Tibial nerve (tissue), 4 donors: ENCODE measurements around the gene HCN2. TPM values are rescaled to one million over a fixed set of nuclear protein-coding genes. Genes with fewer than 3 reads are reported as not detected.

Source experiments
- DNase-seq, 2 donors: peaks; one replicate each; pipeline ENCODE4 v3.0.0-alpha.2; 2019; ENCODE audit warnings: low spot score in 2 of 2
- H3K27ac ChIP-seq, 4 donors: fragments of 200-600 bp; sonication (generic) in 3 of 4; one replicate each; pipeline ENCODE4 v1.5.1; 2017 to 2019; ENCODE audit warnings: mild to moderate bottlenecking in 1 of 4
- H3K27me3 ChIP-seq, 2 donors: fragments of 200-600 bp; sonication (generic) in 1 of 2; one replicate each; pipeline versions ENCODE4 v1.5.1 to v1.6.0; 2017 to 2019
- H3K36me3 ChIP-seq, 3 donors: fragments of 200-600 bp; sonication (generic); one replicate each; pipeline ENCODE4 v1.5.1; 2018 to 2019
- H3K4me1 ChIP-seq, 4 donors: fragments of 200-600 bp; sonication (generic) in 3 of 4; one replicate each; pipeline ENCODE4 v1.5.1; 2017 to 2019
- H3K4me3 ChIP-seq, 4 donors: fragments of 200-600 bp; sonication (generic) in 3 of 4; one replicate each; pipeline ENCODE4 v1.5.1; 2017 to 2019; ENCODE audit warnings: mild to moderate bottlenecking in 1 of 4, moderate library complexity in 1 of 4
- H3K9me3 ChIP-seq, 4 donors: fragments of 200-600 bp; sonication (generic) in 3 of 4; one replicate each; pipeline ENCODE4 v1.5.1; 2017 to 2019
- EP300 ChIP-seq, 2 donors: sonication (generic); formaldehyde crosslinking; IDR thresholded peaks; one replicate each; pipeline ENCODE4 v1.6.1; 2017; ENCODE audit warnings: antibody characterized with exemption in 2 of 2, mild to moderate bottlenecking in 1 of 2
- POLR2A ChIP-seq, 2 donors: fragments of 450-650 bp; IDR thresholded peaks; one replicate each; pipeline ENCODE4 v1.6.1; 2017; ENCODE audit warnings: antibody characterized with exemption in 2 of 2, mild to moderate bottlenecking in 2 of 2, moderate library complexity in 2 of 2
- WGBS, 2 donors: methylation state at CpG; one replicate each; pipeline ENCODE4 v1.1.5; 2018; 5-methylcytosine and 5-hydroxymethylcytosine counted together
- total RNA-seq, 4 donors: library from RNA; depleted of rRNA; stranded (reverse); fragments of >200 nt; gene quantifications; one replicate each; pipeline ENCODE4 v1.1.0, GENCODE V29; 2016
- TF ChIP-seq, protein P1 (sequence below), 5 experiments: fragments of 200-600 bp in 3 of 5; fragments of 450-650 bp in 2 of 5; sonication (generic) in 3 of 5; IDR thresholded peaks; one replicate each; pipeline ENCODE4 v1.5.1; 2016 to 2019; ENCODE audit warnings: antibody characterized with exemption in 5 of 5, mild to moderate bottlenecking in 3 of 5, moderate library complexity in 2 of 5

The HCN2 gene
- total RNA-seq, 4 donors from 2014 or later = 0.59 TPM; not detected in 3

GRCh38 chr19:560121-560520 is 29.6 kb upstream of the HCN2 start:
- Histone ChIP-seq H3K4me3 (no peak overlapping the region), H3K36me3 (no peaks in the 10 kb centered on the region), H3K27me3 (peaks cover 0 to 4% of the 10 kb centered on the region in 2 donors), H3K9me3 (no peaks in the 10 kb centered on the region), H3K4me1 (peaks cover 0 to 9% (median 4%) of the 10 kb centered on the region in 4 donors), H3K27ac (no peak overlapping the region)
- TF ChIP-seq EP300 (IDR thresholded peaks at IDR 0.05) (no peak), POLR2A (IDR thresholded peaks at IDR 0.05) (no peak)
- TF ChIP-seq, protein P1, sequence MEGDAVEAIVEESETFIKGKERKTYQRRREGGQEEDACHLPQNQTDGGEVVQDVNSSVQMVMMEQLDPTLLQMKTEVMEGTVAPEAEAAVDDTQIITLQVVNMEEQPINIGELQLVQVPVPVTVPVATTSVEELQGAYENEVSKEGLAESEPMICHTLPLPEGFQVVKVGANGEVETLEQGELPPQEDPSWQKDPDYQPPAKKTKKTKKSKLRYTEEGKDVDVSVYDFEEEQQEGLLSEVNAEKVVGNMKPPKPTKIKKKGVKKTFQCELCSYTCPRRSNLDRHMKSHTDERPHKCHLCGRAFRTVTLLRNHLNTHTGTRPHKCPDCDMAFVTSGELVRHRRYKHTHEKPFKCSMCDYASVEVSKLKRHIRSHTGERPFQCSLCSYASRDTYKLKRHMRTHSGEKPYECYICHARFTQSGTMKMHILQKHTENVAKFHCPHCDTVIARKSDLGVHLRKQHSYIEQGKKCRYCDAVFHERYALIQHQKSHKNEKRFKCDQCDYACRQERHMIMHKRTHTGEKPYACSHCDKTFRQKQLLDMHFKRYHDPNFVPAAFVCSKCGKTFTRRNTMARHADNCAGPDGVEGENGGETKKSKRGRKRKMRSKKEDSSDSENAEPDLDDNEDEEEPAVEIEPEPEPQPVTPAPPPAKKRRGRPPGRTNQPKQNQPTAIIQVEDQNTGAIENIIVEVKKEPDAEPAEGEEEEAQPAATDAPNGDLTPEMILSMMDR (IDR thresholded peaks at IDR 0.05) = no peak
- 74 to 79% methylated on average over 12 of the region's 12 CpGs for WGBS, 2 donors
- DNase-seq = no peak

DNA sequence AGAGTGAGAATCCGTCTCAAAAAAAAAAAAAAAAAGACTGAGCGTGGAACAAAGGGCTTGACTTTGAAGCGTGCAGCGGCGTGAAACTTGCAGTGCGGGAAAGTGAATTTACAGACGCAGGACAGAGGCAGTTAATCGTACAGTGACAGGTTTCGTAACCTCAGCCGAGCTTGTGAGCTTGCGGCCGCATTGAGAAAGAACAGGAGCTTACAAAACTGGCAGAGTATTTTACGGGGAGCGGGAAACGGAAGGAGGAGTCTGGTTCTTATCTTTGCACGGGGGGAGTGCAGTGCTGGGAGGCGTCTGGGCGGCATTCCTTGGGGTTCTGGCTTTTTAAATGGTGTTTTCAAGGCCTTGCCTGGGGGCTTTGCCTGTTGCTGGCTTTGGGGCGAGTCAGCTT is 23.3 kb upstream of the HCN2 start:
- Histone ChIP-seq H3K9me3 (no peaks in the 10 kb centered on the region), H3K4me3 (no peak overlapping the region)

GRCh38 chr19:566844-567243 is 22.8 kb upstream of the HCN2 start:
- TF ChIP-seq, protein P1 (IDR thresholded peaks at IDR 0.05) = no peak
- TF ChIP-seq EP300 (IDR thresholded peaks at IDR 0.05) (no peak), POLR2A (IDR thresholded peaks at IDR 0.05) (no peak)
- DNase-seq = no peak
- no peak overlapping the region for H3K4me3 ChIP-seq

More for the DNA sequence above, 23.3 kb upstream of the HCN2 start:
- no peak overlapping the region for H3K27ac ChIP-seq
- WGBS, 2 donors = 67 to 70% methylated on average over 19 of the region's 19 CpGs
- no peaks in the 10 kb centered on the region for H3K36me3 ChIP-seq
- H3K27me3 ChIP-seq = no peaks in the 10 kb centered on the region
- TF ChIP-seq POLR2A (IDR thresholded peaks at IDR 0.05) (no peak), EP300 (IDR thresholded peaks at IDR 0.05) (no peak)
- TF ChIP-seq, protein P1 (IDR thresholded peaks at IDR 0.05) = no peak
- peaks cover 0 to 7% (median 2%) of the 10 kb centered on the region in 4 donors for H3K4me1 ChIP-seq
- DNase-seq = no peak

DNA sequence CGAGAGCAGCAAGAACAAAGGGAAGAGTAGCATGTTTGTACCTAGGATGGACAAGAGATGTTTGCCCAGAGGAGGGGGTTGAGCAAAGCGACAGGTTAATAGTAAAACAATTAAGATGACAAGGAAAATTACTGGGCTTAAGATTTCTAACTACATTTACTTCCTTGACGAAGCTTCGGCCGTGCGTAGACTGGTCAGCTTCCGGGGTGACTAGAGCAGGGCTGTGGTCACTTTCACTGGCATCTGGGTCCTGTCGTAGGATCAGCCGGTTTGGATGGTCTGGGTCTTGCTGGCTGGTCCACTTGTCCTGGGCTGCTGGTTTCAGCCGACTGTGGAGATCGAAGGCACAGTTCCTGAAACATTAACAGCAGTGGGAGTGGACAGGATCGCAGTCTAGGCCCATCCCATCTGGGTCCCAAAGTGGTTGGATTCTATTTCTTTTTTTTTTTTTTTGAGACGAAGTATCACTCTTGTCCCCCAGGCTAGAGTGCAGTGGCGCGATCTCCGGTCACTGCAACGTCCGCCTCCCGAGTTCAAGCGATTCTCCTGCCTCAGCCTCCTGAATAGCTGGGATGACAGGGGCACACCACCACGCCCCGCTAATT is 22.3 kb upstream of the HCN2 start:
- H3K9me3 ChIP-seq = no peaks in the 10 kb centered on the region

More at GRCh38 chr19:566844-567243, 22.8 kb upstream of the HCN2 start:
- no peaks in the 10 kb centered on the region for H3K9me3 ChIP-seq
- H3K36me3 ChIP-seq = no peaks in the 10 kb centered on the region
- H3K4me1 ChIP-seq = peaks cover 0 to 11% (median 2%) of the 10 kb centered on the region in 4 donors
- no peaks in the 10 kb centered on the region for H3K27me3 ChIP-seq
- WGBS, 2 donors = 75 to 78% methylated on average over 16 of the region's 16 CpGs
- no peak overlapping the region for H3K27ac ChIP-seq

GRCh38 chr19:570251-570686 is 19.4 kb upstream of the HCN2 start:
- H3K27me3 ChIP-seq = no peaks in the 10 kb centered on the region
- 84 to 86% methylated on average over 16 to 18 of the region's 25 CpGs for WGBS, 2 donors
- no peaks in the 10 kb centered on the region for H3K9me3 ChIP-seq
- H3K27ac ChIP-seq = no peak overlapping the region
- H3K4me3 ChIP-seq = no peak overlapping the region
- TF ChIP-seq, protein P1 (IDR thresholded peaks at IDR 0.05) = no peak
- TF ChIP-seq POLR2A (IDR thresholded peaks at IDR 0.05) = no peak
- peaks cover 0 to 33% (median 23%) of the 10 kb centered on the region in 4 donors for H3K4me1 ChIP-seq
- no peaks in the 10 kb centered on the region for H3K36me3 ChIP-seq
- DNase-seq = no peak

More for the DNA sequence above, 22.3 kb upstream of the HCN2 start:
- no peak for TF ChIP-seq POLR2A (IDR thresholded peaks at IDR 0.05)
- TF ChIP-seq, protein P1 (IDR thresholded peaks at IDR 0.05) = no peak
- Histone ChIP-seq H3K4me3 (no peak overlapping the region), H3K4me1 (peaks cover 0 to 11% (median 2%) of the 10 kb centered on the region in 4 donors), H3K27me3 (no peaks in the 10 kb centered on the region), H3K36me3 (no peaks in the 10 kb centered on the region), H3K27ac (no peak overlapping the region)
- WGBS, 2 donors = 86 to 90% methylated on average over 22 of the region's 22 CpGs
- DNase-seq = no peak
